Prostate gland (tissue), 2 donors: ENCODE results near the gene FAM241B. TPM values are rescaled to one million over a fixed set of nuclear protein-coding genes. Genes with fewer than 3 reads are reported as not detected.

Experiments used
- DNase-seq: peaks from one replicate; pipeline ENCODE4 v3.0.0-alpha.2; 2019; ENCODE audit warnings: low spot score
- H3K27ac ChIP-seq, 2 donors: fragments of 200-600 bp; sonication (generic); 2 replicates each; pipeline ENCODE4 v1.5.1; 2017 to 2019
- H3K27me3 ChIP-seq: fragments of 200-600 bp; sonication (generic); replicated peaks from 2 replicates; pipeline ENCODE4 v1.5.1; 2019; ENCODE audit not compliant: insufficient read depth
- H3K36me3 ChIP-seq, 2 donors: fragments of 200-600 bp; sonication (generic); 1 replicate in 1 of 2; 2 replicates in 1 of 2; pipeline versions ENCODE4 v1.5.1 to v1.8.1; 2017 to 2019
- H3K4me1 ChIP-seq: fragments of 200-600 bp; sonication (generic); replicated peaks from 2 replicates; pipeline ENCODE4 v1.5.1; 2019
- H3K4me3 ChIP-seq, 2 donors: fragments of 200-600 bp; sonication (generic); 2 replicates each; pipeline ENCODE4 v1.5.1; 2017 to 2019
- H3K9me3 ChIP-seq: fragments of 200-600 bp; sonication (generic); 2 replicates; pipeline ENCODE4 v1.5.1; 2017
- CTCF ChIP-seq, 4 experiments: fragments of 200-600 bp in 2 of 4; fragments of 450-650 bp in 2 of 4; sonication (generic) in 2 of 4; IDR thresholded peaks; 1 replicate in 3 of 4; 2 replicates in 1 of 4; pipeline ENCODE4 v1.5.1; 2016 to 2019; ENCODE audit warnings: antibody characterized with exemption in 4 of 4, mild to moderate bottlenecking in 2 of 4, moderate library complexity in 2 of 4
- POLR2A ChIP-seq: fragments of 450-650 bp; IDR thresholded peaks from one replicate; pipeline ENCODE4 v1.6.1; 2016; ENCODE audit warnings: antibody characterized with exemption, mild to moderate bottlenecking
- POLR2AphosphoS5 ChIP-seq: sonication (generic); formaldehyde crosslinking; IDR thresholded peaks from one replicate; pipeline ENCODE4 v1.6.1; 2017; ENCODE audit warnings: antibody characterized with exemption
- WGBS: methylation state at CpG from one replicate; pipeline ENCODE4 v1.1.5; 2018; 5-methylcytosine and 5-hydroxymethylcytosine counted together
- intact Hi-C: fragments of 100-400 bp; cut with DNase I; formaldehyde crosslinking; loops from one replicate; pipeline ENCODE4 v1.14.2; 2022
- total RNA-seq, 2 donors: library from RNA; depleted of rRNA; stranded (reverse); fragments of >200 nt; gene quantifications; one replicate each; pipeline ENCODE4 v1.1.0, GENCODE V29; 2016

The FAM241B gene
- total RNA-seq, 2 donors from 2014 or later = 6.8 to 13.4 TPM

- no peaks in the 10 kb centered on the region for H3K36me3 ChIP-seq
- WGBS = 93% methylated on average over 7 of the region's 7 CpGs
- peaks cover 9% of the 10 kb centered on the region for H3K4me1 ChIP-seq
- no peaks in the 10 kb centered on the region for H3K27me3 ChIP-seq
- intact Hi-C loops = no loop called here
- no peak overlapping the region for H3K27ac ChIP-seq
- no peak overlapping the region for H3K4me3 ChIP-seq
- no peak for DNase-seq
- TF ChIP-seq CTCF (IDR thresholded peaks at IDR 0.05) (no peak), POLR2AphosphoS5 (no peak), POLR2A (no peak)
- H3K9me3 ChIP-seq = no peaks in the 10 kb centered on the region
Observed at GRCh38 chr10:69632516-69633199, 2.6 kb downstream of the FAM241B start.

- Histone ChIP-seq H3K27ac (no peak overlapping the region), H3K4me1 (peaks cover 9% of the 10 kb centered on the region), H3K36me3 (no peaks in the 10 kb centered on the region), H3K4me3 (no peak overlapping the region), H3K27me3 (no peaks in the 10 kb centered on the region), H3K9me3 (no peaks in the 10 kb centered on the region)
- no peak for DNase-seq
- no peak for TF ChIP-seq POLR2A
- no peak for TF ChIP-seq CTCF (IDR thresholded peaks at IDR 0.05)
- TF ChIP-seq POLR2AphosphoS5 = no peak
- 90% methylated on average over 14 of the region's 14 CpGs for WGBS
- intact Hi-C loops = no loop called here
Observed at GRCh38 chr10:69633673-69634635, 3.9 kb downstream of the FAM241B start.

GRCh38 chr10:69634759-69635425 lies 4.8 kb downstream of the FAM241B start:
- Histone ChIP-seq H3K4me1 (peaks cover 5% of the 10 kb centered on the region), H3K27me3 (no peaks in the 10 kb centered on the region), H3K4me3 (no peak overlapping the region), H3K27ac (no peak overlapping the region), H3K36me3 (no peaks in the 10 kb centered on the region), H3K9me3 (no peaks in the 10 kb centered on the region)
- intact Hi-C loops = loop anchor here (5.0 kb wide), 2 partner anchors 118 to 228 kb away; no protein-coding TSS in a partner anchor
- TF ChIP-seq CTCF (IDR thresholded peaks at IDR 0.05) (no peak), POLR2AphosphoS5 (no peak), POLR2A (no peak)
- no peak for DNase-seq
- 86% methylated on average over 9 of the region's 9 CpGs for WGBS

- no peak overlapping the region for H3K27ac ChIP-seq
- H3K4me1 ChIP-seq = peaks cover 5% of the 10 kb centered on the region
- DNase-seq = no peak
- intact Hi-C loops = loop anchor here (5.0 kb wide), 2 partner anchors 118 to 228 kb away; no protein-coding TSS in a partner anchor
- H3K27me3 ChIP-seq = no peaks in the 10 kb centered on the region
- H3K9me3 ChIP-seq = no peaks in the 10 kb centered on the region
- no peaks in the 10 kb centered on the region for H3K36me3 ChIP-seq
- TF ChIP-seq CTCF (IDR thresholded peaks at IDR 0.05) (no peak), POLR2AphosphoS5 (no peak), POLR2A (no peak)
- WGBS = 78% methylated on average over 13 of the region's 13 CpGs
- H3K4me3 ChIP-seq = no peak overlapping the region
Observed at GRCh38 chr10:69635428-69636272, 5.6 kb downstream of the FAM241B start.
